Dermis lymphatic vessel endothelial cell (primary cell): Measurements from ENCODE around the gene FURIN. TPM values are rescaled to one million over a fixed set of nuclear protein-coding genes. Genes with fewer than 3 reads are reported as not detected.

ENCODE experiments used
- total RNA-seq: library from RNA; depleted of rRNA; stranded (reverse); fragments of >200 nt; gene quantifications from 2 replicates; pipeline ENCODE4 v1.2.1, GENCODE V29; 2014

The FURIN gene
- 44.2 and 47.4 TPM in 2 replicates for total RNA-seq

GRCh38 chr15:90868261-90868689 is at the start of gene FURIN:
Gene FURIN, plus strand, starts transcription at chr15:90868588. Its CDS starts 7,153 bp downstream, at chr15:90875741.

GRCh38 chr15:90883976-90884718 is 15.8 kb downstream of the FURIN start, which contains the start of gene FES:
Gene FES, plus strand, starts transcription at chr15:90884504. Its CDS starts 542 bp downstream, at chr15:90885046.

GRCh38 chr15:90902840-90903732 is 34.7 kb downstream of the FURIN start, which contains the start of gene MAN2A2:
Gene MAN2A2, plus strand, starts transcription at chr15:90903302. Its CDS starts 906 bp downstream, at chr15:90904208.

GRCh38 chr15:90931828-90932659 is 63.7 kb downstream of the FURIN start, which contains the start of gene HDDC3:
Gene HDDC3, minus strand, starts transcription at chr15:90932549. Its CDS starts 9 bp downstream, at chr15:90932540.

Other genes starting within 250 kb of the FURIN start
- gene BLM, start 151.2 kb upstream of the FURIN start, total RNA-seq, result 1.4 and 2.4 TPM in 2 replicates
- 41.3 and 47.0 TPM in 2 replicates for gene FES, start 15.9 kb downstream of the FURIN start, total RNA-seq
- gene MAN2A2, start 34.7 kb downstream of the FURIN start, total RNA-seq, result 11.4 and 18.4 TPM in 2 replicates
- 7.6 and 8.5 TPM in 2 replicates for gene HDDC3, start 64.0 kb downstream of the FURIN start, total RNA-seq
- gene UNC45A, start 66.7 kb downstream of the FURIN start, total RNA-seq, result 94.6 and 109 TPM in 2 replicates
- 4.0 and 4.9 TPM in 2 replicates for gene RCCD1, start 86.3 kb downstream of the FURIN start, total RNA-seq
- 24.7 and 26.0 TPM in 2 replicates for gene PRC1, start 125.9 kb downstream of the FURIN start, total RNA-seq
- gene VPS33B, start 154.0 kb downstream of the FURIN start, total RNA-seq, result 10.4 and 13.0 TPM in 2 replicates
- gene SV2B, start 231.7 kb downstream of the FURIN start, total RNA-seq, result 0.11 and 0.17 TPM in 2 replicates